Astrocyte of the cerebellum (primary cell): ENCODE measurements around the gene SUPT6H.

ENCODE experiments used
- DNase-seq: peaks from one replicate; pipeline ENCODE4 v3.0.0-alpha.2; 2011; ENCODE audit warnings: low read depth
- H3K4me3 ChIP-seq: 2 replicates; pipeline ENCODE4 v1.5.1; 2011; ENCODE audit warnings: mild to moderate bottlenecking, low read depth, low read length, moderate library complexity
- CTCF ChIP-seq: IDR thresholded peaks from 2 replicates; pipeline ENCODE4 v1.5.1; 2012; ENCODE audit warnings: low read length, low read depth, moderate library complexity, mild to moderate bottlenecking; ENCODE audit errors: missing control alignments
- in situ Hi-C: cut with HindIII; loops from 2 replicates; pipeline ENCODE4 v1.10.0; 2017; ENCODE audit warnings: low sequenced_read_pairs

Gene SUPT6H

GRCh38 chr17:28751600-28752366 is 89.8 kb downstream of the SUPT6H start:
- TF ChIP-seq CTCF = no peak
- in situ Hi-C loops = no loop called here
- no peak overlapping the region for H3K4me3 ChIP-seq
- no peak for DNase-seq
